Measurements from ENCODE around the gene EXOC6B.
"Not testable (repeated sequence)": the region's sequence is repeated elsewhere in the genome, so short reads cannot be mapped to it uniquely, and the experiment has no call there.

EXOC6B gene

GRCh38 chr2:72538486-72538885 is 287.3 kb downstream of the EXOC6B start:
- H3K4me1 Mint-ChIP-seq (ENCODE audit: low read depth): no peaks in the 10 kb centered on the region
- H3K36me3 Mint-ChIP-seq (ENCODE audit: low read depth): no peaks in the 10 kb centered on the region
- H3K27ac Mint-ChIP-seq: no peak overlapping the region
- no peak overlapping the region for H3K4me3 Mint-ChIP-seq
- H3K27me3 Mint-ChIP-seq: no peaks in the 10 kb centered on the region
- peaks cover 3% of the 10 kb centered on the region for H3K9me3 Mint-ChIP-seq

DNA sequence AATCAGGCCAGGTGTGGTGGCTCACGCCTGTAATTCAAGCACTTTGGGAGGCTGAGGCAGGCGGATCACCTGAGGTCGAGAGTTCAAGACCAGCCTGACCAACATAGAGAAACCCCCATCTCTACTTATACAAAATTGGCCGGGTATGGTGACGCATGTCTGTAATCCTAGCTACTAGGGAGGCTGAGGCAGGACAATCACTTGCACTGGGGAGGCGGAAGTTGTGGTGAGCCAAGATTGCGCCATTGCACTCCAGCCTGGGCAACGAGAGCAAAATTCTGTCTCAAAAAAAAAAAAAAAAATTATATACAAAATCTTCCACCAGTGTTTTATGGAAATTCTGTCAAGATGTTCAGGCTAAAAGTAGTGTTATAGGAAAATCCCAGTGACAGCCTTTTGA is 290.2 kb downstream of the EXOC6B start:
- H3K36me3 Mint-ChIP-seq (ENCODE audit: low read depth); H3K9me3 Mint-ChIP-seq; H3K27me3 Mint-ChIP-seq; H3K4me3 Mint-ChIP-seq; H3K27ac Mint-ChIP-seq; H3K4me1 Mint-ChIP-seq (ENCODE audit: low read depth): not testable (repeated sequence)

- Mint-ChIP-seq H3K36me3 (ENCODE audit: low read depth) (no peaks in the 10 kb centered on the region), H3K27me3 (no peaks in the 10 kb centered on the region), H3K9me3 (no peaks in the 10 kb centered on the region), H3K27ac (no peak overlapping the region), H3K4me1 (ENCODE audit: low read depth) (no peaks in the 10 kb centered on the region), H3K4me3 (no peak overlapping the region)
Observed at GRCh38 chr2:72533765-72534164, 292.1 kb downstream of the EXOC6B start.

DNA sequence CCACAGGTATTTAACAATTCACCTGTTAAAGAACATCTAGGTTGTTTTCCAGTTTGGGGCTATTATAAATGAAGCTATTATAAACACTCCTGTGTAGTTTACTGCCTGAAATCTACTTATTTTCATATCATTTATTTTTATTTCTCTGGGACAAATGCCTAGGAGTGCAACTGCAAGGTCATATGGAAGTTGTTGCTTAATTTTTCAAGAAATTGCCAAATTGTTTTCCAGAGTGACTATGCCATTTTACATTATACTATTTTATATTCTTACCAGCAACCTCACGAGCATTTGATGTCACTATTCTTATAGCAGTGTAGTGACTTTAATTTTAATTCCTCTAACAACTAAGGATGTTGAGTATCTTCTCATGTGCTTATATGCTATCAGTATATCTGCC is 298.4 kb downstream of the EXOC6B start:
- Mint-ChIP-seq H3K27ac (no peak overlapping the region), H3K4me3 (no peak overlapping the region), H3K27me3 (no peaks in the 10 kb centered on the region), H3K9me3 (no peaks in the 10 kb centered on the region), H3K4me1 (ENCODE audit: low read depth) (no peaks in the 10 kb centered on the region), H3K36me3 (ENCODE audit: low read depth) (no peaks in the 10 kb centered on the region)

- H3K36me3 Mint-ChIP-seq (ENCODE audit: low read depth): no peaks in the 10 kb centered on the region
- H3K27ac Mint-ChIP-seq: no peak overlapping the region
- H3K4me3 Mint-ChIP-seq: no peak overlapping the region
- H3K4me1 Mint-ChIP-seq (ENCODE audit: low read depth): no peaks in the 10 kb centered on the region
- no peaks in the 10 kb centered on the region for H3K27me3 Mint-ChIP-seq
- no peaks in the 10 kb centered on the region for H3K9me3 Mint-ChIP-seq
Observed at GRCh38 chr2:72526623-72527022, 299.2 kb downstream of the EXOC6B start.

GRCh38 chr2:72524071-72524470 is 301.8 kb downstream of the EXOC6B start:
- Mint-ChIP-seq H3K27ac (no peak overlapping the region), H3K4me3 (no peak overlapping the region), H3K27me3 (no peaks in the 10 kb centered on the region), H3K9me3 (no peaks in the 10 kb centered on the region), H3K36me3 (ENCODE audit: low read depth) (no peaks in the 10 kb centered on the region), H3K4me1 (ENCODE audit: low read depth) (no peaks in the 10 kb centered on the region)

DNA sequence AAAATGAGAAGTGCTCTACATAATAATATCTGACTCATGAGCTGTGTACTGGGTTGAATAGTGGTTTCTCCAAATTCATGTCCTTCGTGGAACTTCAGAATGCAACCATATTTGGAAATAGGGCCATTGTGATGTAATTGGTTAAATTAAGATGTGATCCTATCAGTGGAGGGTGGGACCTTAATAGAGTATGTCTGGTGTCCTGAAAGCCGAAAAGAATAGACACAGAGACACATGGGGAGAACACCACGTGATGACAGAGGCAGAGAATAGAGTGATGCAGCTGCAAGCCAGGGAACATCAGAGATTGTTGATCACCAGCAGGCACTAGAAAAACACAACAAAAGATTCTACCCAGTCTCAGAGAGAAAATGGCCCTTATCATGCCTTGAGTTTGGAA is 310.1 kb downstream of the EXOC6B start:
- Mint-ChIP-seq H3K4me1 (ENCODE audit: low read depth) (no peaks in the 10 kb centered on the region), H3K27ac (no peak overlapping the region), H3K27me3 (no peaks in the 10 kb centered on the region), H3K9me3 (no peaks in the 10 kb centered on the region), H3K4me3 (no peak overlapping the region), H3K36me3 (ENCODE audit: low read depth) (peaks cover 10% of the 10 kb centered on the region)

DNA sequence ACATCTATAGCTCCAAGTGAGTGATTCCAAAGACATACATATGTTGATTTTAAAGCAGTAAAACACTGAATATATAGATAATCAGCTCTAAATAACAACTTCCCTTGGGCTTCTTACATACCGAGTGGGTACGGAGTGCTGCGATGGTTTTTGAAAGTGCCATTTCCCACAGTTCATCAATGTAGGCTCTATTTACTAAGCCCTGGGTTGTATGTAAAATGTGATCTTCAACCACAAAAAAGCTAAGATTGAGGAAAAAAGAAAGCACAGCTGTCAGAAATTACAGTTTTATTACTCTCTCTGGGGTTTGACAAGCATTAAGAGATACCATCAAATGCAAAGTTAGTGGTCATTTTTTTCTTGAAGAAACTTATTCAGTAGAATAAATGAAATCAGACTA is 312.8 kb downstream of the EXOC6B start:
- Mint-ChIP-seq H3K9me3 (no peaks in the 10 kb centered on the region), H3K27ac (no peak overlapping the region), H3K27me3 (no peaks in the 10 kb centered on the region), H3K4me3 (no peak overlapping the region), H3K4me1 (ENCODE audit: low read depth) (no peaks in the 10 kb centered on the region), H3K36me3 (ENCODE audit: low read depth) (peaks cover 10% of the 10 kb centered on the region)

DNA sequence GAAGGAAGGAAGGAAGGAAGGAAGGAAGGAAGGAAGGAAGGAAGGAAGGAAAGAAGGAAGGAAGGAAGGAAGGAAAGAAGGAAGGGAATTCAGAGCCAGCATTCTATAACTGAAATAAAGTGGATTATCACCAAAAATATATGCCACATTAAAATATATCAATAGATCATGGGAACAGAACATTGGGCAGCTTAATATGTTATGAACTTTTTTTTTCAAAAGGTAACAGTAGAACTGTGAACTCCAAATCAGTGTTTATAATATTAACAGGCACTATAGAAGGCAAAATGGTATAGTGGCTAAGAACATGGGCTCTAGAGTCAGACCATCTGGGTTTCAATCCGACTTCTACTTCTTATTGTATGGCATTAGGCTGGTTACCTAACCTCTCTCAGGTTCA is 313.5 kb downstream of the EXOC6B start:
- Mint-ChIP-seq H3K27me3 (no peaks in the 10 kb centered on the region), H3K27ac (no peak overlapping the region), H3K36me3 (ENCODE audit: low read depth) (peaks cover 10% of the 10 kb centered on the region), H3K4me1 (ENCODE audit: low read depth) (no peaks in the 10 kb centered on the region), H3K9me3 (no peaks in the 10 kb centered on the region), H3K4me3 (no peak overlapping the region)

DNA sequence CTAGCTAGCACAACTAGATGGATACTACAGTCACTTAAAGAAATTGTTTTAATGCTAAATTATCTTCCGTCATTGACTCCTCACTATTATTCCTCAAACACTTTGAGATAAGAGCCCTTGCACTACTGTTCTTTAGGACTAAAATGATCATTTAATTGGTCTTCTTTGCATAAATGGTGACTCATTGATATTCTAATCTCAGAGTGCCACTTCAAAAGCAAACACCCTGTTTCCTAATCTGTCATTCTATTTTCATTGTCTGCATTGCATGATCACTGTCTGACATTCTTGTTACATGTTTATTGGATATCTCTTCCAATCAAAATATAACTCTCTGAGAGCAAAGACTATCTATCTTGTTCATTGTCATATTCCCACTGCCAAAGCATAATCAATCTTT is 313.9 kb downstream of the EXOC6B start:
- no peaks in the 10 kb centered on the region for H3K27me3 Mint-ChIP-seq
- H3K4me3 Mint-ChIP-seq: no peak overlapping the region
- H3K36me3 Mint-ChIP-seq (ENCODE audit: low read depth): peaks cover 10% of the 10 kb centered on the region
- no peaks in the 10 kb centered on the region for H3K4me1 Mint-ChIP-seq (ENCODE audit: low read depth)
- no peaks in the 10 kb centered on the region for H3K9me3 Mint-ChIP-seq
- no peak overlapping the region for H3K27ac Mint-ChIP-seq

DNA sequence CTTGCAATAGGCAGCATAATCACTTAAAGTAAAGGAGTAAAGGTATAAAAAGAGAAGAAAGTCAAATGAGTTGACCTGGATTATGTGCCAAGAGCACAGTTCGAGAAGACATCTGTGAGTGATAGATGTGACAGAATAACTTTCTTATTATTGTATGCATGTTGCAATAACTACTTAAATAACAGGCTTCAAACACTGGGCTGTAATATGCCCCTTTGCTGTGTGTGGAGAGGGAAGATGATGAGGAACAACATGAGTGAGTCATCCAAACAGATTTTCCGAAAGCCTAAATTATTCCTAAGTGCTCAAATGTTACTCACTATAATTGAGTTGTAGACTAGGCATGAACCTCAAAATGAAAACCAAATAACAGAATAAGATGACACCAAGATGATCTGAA is 328.1 kb downstream of the EXOC6B start:
- no peak overlapping the region for H3K27ac Mint-ChIP-seq
- no peaks in the 10 kb centered on the region for H3K27me3 Mint-ChIP-seq
- H3K4me1 Mint-ChIP-seq (ENCODE audit: low read depth): no peaks in the 10 kb centered on the region
- peaks cover 16% of the 10 kb centered on the region for H3K36me3 Mint-ChIP-seq (ENCODE audit: low read depth)
- no peak overlapping the region for H3K4me3 Mint-ChIP-seq
- H3K9me3 Mint-ChIP-seq: peaks cover 4% of the 10 kb centered on the region

GRCh38 chr2:72496479-72496878 is 329.4 kb downstream of the EXOC6B start:
- Mint-ChIP-seq H3K4me1 (ENCODE audit: low read depth) (no peaks in the 10 kb centered on the region), H3K9me3 (no peaks in the 10 kb centered on the region), H3K27ac (no peak overlapping the region), H3K36me3 (ENCODE audit: low read depth) (peaks cover 22% of the 10 kb centered on the region), H3K27me3 (no peaks in the 10 kb centered on the region), H3K4me3 (no peak overlapping the region)

DNA sequence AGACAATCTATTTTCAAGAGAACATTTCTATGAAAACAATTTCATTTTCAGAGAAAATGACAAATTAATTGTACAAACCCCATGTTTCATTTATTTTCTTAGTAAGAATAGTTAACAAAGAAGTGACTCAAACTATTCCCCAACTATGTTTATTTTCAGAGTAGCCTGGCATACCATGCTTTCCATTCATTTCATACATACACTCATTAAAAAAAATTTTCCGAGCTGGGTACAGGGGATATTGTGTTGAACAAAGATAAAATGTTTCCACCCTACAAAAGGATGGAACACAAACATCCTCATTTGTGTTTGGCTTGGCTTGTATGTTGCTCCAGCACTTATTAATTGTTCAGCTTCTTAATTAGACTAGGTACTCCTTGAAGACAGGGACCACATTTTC is 331.4 kb downstream of the EXOC6B start:
- no peak overlapping the region for H3K27ac Mint-ChIP-seq
- H3K4me3 Mint-ChIP-seq: no peak overlapping the region
- no peaks in the 10 kb centered on the region for H3K9me3 Mint-ChIP-seq
- H3K4me1 Mint-ChIP-seq (ENCODE audit: low read depth): no peaks in the 10 kb centered on the region
- H3K36me3 Mint-ChIP-seq (ENCODE audit: low read depth): peaks cover 42% of the 10 kb centered on the region
- no peaks in the 10 kb centered on the region for H3K27me3 Mint-ChIP-seq

- H3K4me1 Mint-ChIP-seq (ENCODE audit: low read depth); H3K27me3 Mint-ChIP-seq; H3K27ac Mint-ChIP-seq; H3K4me3 Mint-ChIP-seq: not testable (repeated sequence)
- H3K36me3 Mint-ChIP-seq (ENCODE audit: low read depth): peaks cover 82% of the 10 kb centered on the region
- H3K9me3 Mint-ChIP-seq: peaks cover 23% of the 10 kb centered on the region
Observed at GRCh38 chr2:72484622-72485021, 341.2 kb downstream of the EXOC6B start.

DNA sequence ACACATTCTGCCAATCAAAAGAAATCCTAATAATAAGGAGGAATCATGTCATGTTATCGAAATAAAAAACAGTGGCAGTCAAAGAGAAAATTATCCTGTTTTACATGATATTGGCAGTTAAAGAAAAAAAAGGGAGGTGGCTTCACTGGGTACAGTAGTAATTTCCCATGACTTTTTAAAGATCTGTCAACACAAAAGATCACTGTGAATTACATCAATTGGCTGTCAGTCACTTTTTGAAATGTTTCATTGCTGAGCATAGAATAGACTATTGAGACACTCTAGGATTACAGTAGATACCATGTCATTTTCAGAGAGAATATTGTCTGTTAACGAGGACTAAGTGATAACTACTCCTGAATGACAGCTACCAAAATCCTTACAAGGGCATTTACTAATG is 342.5 kb downstream of the EXOC6B start:
- H3K4me3 Mint-ChIP-seq: no peak overlapping the region
- H3K4me1 Mint-ChIP-seq (ENCODE audit: low read depth): no peaks in the 10 kb centered on the region
- no peaks in the 10 kb centered on the region for H3K27me3 Mint-ChIP-seq
- H3K27ac Mint-ChIP-seq: no peak overlapping the region
- H3K36me3 Mint-ChIP-seq (ENCODE audit: low read depth): peaks cover 83% of the 10 kb centered on the region
- H3K9me3 Mint-ChIP-seq: peaks cover 21% of the 10 kb centered on the region

DNA sequence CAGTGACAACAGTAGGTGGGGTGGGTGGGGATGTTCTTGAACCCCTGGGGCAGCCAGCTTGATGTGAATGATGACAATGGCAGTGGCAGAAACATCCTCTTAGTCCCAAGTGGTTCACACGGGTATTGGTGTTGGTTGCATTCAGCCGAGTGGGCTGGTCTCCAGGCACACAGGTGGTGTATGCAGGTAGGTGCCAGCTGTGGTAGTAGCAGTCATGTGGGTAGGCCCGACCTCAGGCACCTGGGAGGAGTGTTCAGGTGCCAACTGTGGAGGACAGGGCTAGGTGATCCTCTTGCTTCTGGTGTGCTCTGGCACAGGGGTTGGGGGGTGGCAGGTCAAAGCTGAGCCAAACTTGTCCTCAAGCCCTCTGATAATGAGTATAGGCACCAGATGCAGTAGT is 350.6 kb downstream of the EXOC6B start:
- peaks cover 43% of the 10 kb centered on the region for H3K9me3 Mint-ChIP-seq
- H3K4me1 Mint-ChIP-seq (ENCODE audit: low read depth): no peaks in the 10 kb centered on the region
- H3K36me3 Mint-ChIP-seq (ENCODE audit: low read depth): peaks cover 59% of the 10 kb centered on the region
- H3K4me3 Mint-ChIP-seq: no peak overlapping the region
- no peaks in the 10 kb centered on the region for H3K27me3 Mint-ChIP-seq
- no peak overlapping the region for H3K27ac Mint-ChIP-seq
